HG02852 (cell line): ENCODE measurements around the gene TMCC3.
A peak's percentile ranks its signal among the peaks of the same experiment; 100 is the strongest.
"Not testable (repeated sequence)": the region's sequence is repeated elsewhere in the genome, so short reads cannot be mapped to it uniquely, and the experiment has no call there.

Experiments
- ATAC-seq: cut with Tn5 transposase; IDR thresholded peaks from one replicate; pipeline ENCODE4 v1.9.1; 2021; ENCODE audit warnings: mild to moderate bottlenecking, moderate library complexity; ENCODE audit not compliant: unreplicated experiment

TMCC3 gene

GRCh38 chr12:94575645-94576403, 74.5 kb downstream of the TMCC3 start:
- no peak for ATAC-seq

GRCh38 chr12:94575024-94575423, 75.3 kb downstream of the TMCC3 start:
- no peak for ATAC-seq

DNA sequence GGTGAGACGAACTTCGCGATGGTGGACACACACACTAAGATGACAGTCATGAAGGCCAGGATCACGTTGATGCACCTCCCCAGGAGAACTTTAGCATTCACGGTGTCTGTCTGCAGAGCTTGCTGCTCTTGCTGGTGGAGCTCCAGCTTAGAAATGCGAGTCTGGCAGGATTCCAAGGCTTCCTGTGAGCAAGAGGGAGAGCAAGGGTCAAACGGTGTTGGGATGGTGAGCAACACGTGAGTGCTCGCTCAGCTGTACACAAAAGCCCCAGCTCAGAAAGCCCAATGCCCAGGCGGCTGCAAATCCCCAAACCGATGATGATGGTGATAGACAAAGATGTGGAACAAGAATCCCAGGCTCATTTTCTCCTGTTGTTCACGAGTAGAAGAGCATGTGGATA, 78.8 kb downstream of the TMCC3 start:
- ATAC-seq, result no peak

DNA sequence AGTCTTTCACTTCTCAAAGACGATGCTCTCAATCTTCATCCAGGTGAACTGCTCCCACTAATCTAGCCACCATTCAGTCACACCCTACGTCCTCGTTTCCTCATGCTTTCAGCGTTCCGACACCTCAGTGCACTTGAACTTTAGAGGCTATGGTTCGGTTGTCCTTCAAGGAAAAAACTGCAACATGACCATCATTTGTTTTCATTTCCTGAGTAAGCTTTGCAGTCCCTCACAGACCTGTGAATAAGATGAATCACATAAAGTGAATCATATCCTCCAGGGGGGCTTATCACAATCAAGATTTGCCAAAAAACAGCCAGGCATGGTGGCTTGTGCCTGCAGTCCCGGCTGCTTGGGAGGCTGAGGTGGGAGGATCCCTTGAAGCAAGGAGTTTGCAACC, 80.2 kb downstream of the TMCC3 start:
- no peak for ATAC-seq

DNA sequence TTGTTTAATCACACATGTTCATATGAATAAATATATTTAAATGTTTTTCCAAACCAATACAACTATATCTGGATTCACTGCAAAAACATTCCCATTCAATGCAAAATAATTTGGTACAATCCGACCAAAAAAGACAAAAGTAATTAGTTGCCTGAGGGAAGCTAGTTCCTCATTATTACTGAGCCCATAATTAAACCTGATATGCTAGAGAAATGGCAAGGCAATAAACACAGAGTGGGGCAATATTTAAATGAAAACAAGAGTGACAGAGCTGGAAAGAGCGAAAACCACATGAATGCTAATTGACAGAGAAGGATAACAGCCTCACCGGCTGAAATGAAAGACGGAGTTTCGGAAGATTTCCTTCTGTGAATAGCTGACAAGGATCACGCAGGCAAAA, 82.6 kb downstream of the TMCC3 start:
- no peak for ATAC-seq

DNA sequence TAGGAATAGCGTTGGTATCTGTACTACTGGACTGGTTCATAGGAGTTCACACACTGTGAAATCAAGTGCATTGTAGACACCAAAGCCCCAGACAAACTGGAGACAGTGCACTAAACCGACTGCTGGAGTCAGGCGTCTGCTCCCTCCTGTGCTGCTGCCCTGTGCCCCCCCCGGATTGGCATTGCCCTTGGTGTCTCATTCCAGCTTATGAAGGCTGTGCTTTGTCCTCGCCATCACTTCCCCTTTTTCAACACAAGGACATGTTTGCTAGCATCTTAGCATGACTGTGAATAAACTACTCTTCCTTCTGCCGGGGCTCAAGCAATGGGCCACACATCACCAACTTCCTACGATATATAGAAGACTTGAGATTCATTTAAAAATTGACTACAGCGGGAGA, 84.0 kb downstream of the TMCC3 start:
- ATAC-seq, result no peak

DNA sequence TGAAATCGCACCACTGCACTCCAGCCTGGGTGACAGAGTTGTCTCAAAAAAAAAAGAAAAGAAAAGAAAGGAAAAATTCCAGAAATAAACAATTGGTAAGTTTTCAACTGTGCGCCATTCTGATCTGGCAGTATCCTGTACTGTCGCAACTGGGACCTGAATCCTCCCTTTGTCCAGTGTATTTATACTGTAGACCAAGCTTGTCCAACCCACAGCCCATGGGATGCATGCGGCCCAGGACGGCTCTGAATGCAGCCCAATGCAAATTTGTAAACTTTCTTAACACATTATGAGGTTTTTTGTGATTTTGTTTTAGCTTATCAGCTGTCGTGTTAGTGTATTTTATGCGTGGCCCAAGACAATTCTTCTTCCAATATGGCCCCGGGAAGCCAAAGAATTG, 84.7 kb downstream of the TMCC3 start:
- no peak for ATAC-seq

DNA sequence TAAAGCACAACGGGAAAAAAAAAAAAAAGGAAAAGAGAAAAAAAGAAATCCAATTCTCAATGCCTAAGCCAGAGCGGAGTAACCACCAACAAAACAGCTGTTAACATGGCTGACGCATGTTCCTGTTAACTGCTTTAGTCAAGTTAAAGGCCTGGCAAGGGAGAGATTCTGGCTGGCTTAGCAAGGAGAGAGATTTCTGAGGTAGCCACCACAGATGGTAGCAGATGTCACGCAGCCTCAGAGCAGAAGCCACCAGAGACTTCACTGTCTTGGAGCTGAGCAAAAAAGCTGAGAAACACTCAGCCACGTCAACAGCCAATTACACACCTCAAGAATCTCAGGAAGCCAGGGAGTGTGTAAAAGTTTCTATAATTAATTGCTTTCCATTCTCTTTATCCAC, 87.1 kb downstream of the TMCC3 start:
- ATAC-seq, result no peak

DNA sequence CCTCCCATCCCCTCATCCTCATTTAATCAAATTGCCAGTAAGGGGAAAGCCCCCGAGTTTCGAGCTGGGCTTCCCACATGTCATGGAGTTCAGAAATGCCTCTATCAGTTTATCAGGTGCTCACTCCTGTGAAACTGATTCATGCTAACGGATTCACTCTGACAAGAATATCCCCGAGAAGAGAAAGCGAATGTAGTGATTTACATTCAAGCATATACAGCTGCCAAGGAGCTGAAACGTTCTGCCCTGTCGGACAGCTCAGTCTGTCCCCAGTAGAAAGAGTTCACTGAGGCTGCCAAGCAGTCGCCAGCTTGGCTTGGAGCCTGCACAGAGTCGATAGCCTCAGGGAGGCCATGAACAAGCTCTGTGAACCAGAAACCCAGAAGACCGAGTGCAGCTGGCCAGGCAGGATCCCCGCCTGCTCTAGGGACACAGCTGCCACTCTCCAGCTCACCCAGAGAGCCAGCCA, 88.4 kb downstream of the TMCC3 start:
- peak; percentile 77 for ATAC-seq

DNA sequence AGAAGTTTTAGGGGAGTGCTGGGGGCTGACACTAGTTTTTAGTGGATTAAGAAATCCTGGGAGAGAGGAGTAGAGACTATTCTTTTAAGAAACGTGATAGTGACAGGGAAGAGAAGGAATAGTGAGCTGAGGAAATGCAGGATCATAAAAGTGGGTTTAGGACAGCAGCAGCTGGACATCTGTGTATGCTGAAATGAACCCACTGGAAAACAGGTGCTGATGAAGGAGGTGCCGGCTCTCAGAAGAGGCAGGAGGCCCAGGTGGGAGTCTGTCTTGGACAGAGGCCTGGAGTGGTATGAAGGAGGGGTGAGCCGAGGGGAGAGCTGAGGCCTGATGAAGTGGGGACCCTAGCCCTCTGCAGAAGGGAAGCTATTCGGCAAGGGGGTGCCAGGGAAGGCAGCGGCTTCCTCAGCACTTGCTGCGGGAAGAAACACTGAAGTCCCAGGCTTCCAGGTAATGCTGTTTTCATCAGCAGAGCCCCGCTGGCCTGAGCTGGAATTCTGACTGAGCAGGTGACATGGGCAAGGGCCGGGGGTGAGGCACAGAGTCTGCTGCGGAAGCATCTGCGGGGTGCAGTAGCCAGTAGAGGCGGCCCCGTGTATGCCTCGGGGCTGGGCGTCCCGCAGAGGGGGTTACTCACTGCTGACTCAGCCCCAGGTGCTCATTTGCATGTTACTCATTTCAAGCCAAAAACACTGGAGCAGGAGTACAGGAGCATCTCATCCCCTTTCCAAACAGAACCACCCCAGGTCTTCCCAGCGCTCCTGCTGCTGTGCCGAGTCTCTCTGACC, 89.7 kb downstream of the TMCC3 start:
- ATAC-seq, result peak; percentile 72

GRCh38 chr12:94558612-94559011, 91.7 kb downstream of the TMCC3 start:
- no peak for ATAC-seq

DNA sequence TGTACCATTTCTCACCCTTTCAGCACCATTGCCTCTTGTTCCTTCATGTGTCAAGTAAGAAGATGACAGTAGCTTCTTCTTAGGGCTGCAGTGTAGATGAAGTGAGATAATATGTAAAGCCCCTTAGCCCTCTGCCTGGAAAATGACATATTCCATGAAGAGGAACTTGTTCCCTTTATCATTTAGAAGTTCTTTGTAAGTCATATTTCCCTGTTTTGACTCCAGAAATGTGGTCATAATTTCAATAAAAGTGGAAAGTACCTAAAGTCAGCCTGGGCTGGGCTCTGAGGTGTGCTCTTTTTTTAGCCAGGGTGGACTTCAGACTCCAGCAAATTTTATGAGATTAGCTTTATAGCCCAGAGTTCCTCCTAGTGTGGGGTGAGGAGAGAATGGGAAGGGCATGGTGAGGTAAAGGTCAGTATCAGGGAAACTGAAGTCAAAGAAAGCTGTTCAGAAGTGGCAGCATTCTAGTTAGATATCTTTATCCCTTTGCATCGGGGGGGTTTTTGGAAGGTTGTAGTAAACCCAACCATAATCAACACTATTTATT, 92.5 kb downstream of the TMCC3 start:
- ATAC-seq, result no peak

GRCh38 chr12:94555687-94556086, 94.7 kb downstream of the TMCC3 start:
- ATAC-seq, result no peak

DNA sequence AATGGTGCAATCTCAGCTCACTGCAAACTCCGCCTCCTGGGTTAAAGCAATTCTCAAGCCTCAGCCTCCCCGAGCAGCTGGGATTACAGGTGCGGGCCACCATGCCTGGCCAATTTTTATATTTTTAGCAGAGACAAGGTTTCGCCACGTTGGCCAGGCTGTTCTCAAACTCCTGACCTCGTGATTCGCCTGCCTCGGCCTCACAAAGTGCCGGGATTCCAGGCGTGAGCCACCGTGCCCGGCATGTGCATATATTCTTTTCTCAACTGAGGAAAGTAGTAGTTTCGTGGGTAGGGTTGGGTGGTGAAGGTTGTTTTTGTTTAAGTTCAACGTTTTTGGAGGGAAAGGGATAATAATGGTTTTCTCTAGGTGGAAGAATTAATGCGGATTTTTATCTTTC, 96.5 kb downstream of the TMCC3 start:
- no peak for ATAC-seq

DNA sequence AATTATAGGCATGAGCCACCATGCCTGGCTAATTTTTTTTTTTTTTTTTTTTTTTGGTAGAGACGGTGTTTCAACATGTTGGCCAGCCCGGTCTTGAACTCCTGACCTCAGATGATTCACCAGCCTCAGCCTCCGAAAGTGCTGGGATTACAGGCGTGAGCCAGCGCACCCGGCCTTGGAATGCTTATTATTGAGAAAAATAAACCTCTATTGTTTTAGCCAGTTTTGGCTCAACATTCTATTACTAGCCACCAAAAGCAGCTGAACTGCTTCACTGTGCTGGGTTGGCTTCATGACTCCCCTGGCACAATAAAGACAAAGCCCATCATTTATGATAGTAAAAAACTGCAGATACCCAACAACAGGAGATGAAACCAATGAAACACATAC, 97.2 kb downstream of the TMCC3 start:
- ATAC-seq, result no peak

DNA sequence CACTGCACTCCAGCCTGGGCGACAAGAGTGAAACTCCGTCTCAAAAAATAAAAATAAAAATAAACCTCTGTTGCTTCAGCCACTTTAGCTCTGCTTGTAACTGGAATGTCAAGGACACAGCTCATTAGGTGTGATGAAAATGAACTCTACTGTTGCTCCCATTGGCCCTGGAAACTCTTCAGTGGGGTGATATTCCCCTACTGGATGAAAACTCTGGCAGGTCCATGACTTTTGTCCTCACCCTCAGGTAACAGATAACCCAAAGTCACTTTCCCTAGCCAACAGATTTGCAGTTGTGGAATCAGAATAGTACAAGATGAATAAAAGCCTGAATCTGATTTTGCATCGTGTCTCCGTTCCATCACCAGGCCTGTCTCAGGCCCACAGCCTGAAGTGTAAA, 98.5 kb downstream of the TMCC3 start:
- no peak for ATAC-seq

- no peak for ATAC-seq
Observed at GRCh38 chr12:94550964-94551363, 99.4 kb downstream of the TMCC3 start.

DNA sequence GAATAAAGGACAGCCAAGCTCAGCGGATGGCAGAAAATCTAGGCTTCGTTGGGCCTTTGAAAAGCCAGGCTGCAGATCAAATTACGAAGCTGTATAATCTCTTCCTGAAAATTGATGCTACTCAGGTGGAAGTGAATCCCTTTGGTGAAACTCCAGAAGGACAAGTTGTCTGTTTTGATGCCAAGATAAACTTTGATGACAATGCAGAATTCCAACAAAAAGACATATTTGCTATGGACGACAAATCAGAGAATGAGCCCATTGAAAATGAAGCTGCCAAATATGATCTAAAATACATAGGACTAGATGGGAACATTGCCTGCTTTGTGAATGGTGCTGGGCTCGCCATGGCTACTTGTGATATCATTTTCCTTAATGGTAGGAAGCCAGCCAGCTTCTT, 101.5 kb downstream of the TMCC3 start:
- not testable (repeated sequence) for ATAC-seq

DNA sequence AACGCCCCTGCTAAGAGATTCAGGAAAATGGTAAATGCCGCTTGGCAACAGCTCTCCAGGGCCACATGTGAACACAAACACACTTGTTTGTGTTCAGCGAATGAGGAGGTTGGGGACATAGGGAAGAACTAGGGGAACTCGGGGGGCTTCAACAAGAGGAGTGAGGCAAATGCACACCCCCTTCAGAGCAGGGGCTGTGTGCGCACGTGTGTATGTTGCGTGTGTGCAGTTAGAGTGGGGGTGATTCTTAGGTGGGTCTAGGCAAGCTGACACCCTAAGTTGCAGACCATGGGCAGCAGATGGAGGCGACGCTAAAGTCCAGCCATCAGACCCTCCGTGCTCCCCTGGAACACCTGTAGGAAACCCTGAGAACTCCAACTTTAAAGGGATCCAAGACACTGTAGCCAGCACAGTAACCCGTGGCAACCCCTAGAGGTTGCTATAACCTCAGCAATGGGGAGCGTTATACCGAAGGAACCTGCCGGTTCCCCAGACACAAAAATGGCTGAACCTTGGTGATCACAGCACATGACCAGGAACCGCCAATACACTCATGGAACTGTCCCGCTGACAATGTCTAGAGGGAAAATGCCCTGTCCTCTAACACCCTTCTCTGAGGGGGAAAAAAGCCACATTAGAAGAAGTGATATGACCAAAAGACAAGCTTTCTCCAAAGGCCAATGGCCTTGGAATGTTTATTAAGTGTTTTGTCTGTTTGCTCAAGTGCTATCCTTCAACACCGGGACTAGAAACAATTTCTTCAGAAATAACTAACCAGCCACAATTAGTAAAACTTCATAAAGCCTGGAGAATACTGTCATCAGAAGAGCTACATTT, 104.2 kb downstream of the TMCC3 start:
- peak; percentile 69 for ATAC-seq

- ATAC-seq, result no peak
Observed at GRCh38 chr12:94544355-94544754, 106.0 kb downstream of the TMCC3 start.

DNA sequence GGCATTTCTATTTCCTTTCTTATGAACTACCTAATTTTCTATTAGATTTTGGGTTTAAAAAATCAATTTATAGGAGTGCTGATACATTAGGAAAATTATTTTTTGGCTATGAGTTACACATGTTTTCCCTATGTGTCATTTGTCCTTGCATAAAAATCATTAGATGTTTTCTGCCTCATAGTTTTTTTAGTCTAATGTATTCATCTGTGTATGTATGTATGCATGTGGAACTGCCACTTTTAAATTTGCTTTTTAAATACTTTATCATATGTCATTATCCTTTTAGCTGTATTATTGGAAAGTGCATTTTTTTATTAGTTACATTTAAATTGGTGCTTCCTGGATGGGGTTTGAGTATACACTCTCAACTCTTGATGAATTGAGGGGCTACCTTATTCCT, 112.0 kb downstream of the TMCC3 start:
- ATAC-seq, result no peak
